ENCODE measurements around the gene DNASE1L3. TPM values are rescaled to one million over a fixed set of nuclear protein-coding genes. Genes with fewer than 3 reads are reported as not detected.

Gene DNASE1L3
- total and polyA plus RNA-seq, 2 experiments from 2014 or later = not detected

DNA sequence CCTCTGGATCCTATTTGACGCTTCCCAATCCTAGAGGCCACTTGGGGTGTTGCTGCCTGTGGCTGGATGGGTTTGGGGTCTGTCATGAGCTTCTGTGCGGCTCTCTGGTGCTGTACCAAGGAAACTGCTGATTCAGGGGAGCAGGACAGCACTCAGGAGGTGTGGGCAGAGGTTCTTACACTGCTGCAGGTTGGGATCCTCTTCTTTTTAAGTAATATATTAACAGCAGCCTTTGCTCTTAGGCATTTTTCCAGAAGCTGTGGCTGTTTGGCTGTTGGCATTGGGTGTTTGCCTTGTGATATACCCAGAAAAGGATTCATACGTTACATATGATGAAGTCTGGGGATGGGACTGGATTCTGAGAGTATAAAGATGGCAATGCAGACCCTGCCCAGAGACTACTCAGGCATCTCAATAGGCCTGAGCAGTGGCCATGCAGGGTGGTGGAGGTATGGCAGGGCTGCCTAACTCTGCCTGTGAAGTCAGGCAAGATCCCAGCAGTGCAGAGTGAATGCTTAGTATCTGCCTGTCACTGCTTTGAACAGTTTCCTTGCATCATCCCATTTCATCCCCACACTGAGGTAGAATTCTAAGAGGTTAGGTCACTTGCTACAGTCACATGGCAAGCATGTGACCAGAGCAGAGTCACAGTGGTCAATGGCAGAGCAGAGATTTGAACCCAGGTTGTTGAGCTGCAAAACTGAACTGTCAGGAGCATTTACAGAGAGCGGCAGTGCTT is 30.7 kb upstream of the DNASE1L3 start:
- no peak overlapping the region for H3K27ac Mint-ChIP-seq
- H3K36me3 Mint-ChIP-seq (ENCODE audit: low read depth) = no peaks in the 10 kb centered on the region
- no peaks in the 10 kb centered on the region for H3K36me3 ChIP-seq (ENCODE audit: insufficient read depth)
- H3K27me3 ChIP-seq (ENCODE audit: insufficient read depth) = peaks cover 27% of the 10 kb centered on the region
- H3F3A ChIP-seq (replicated peaks; ENCODE audit: low read depth) = peaks cover 3% of the 10 kb centered on the region; the same call in 1 of the 2 replicates
- peaks cover 23% of the 10 kb centered on the region for H3K27me3 Mint-ChIP-seq (ENCODE audit: insufficient read depth, low read depth, poor library complexity)
- peaks cover 7% of the 10 kb centered on the region; the same call in 2 of the 3 replicates for H3K4me1 Mint-ChIP-seq
- no peak overlapping the region; the same call in 2 of the 3 replicates for H3K4me3 Mint-ChIP-seq
- H3K79me2 ChIP-seq (replicated peaks; ENCODE audit: insufficient read depth) = no peaks in the 10 kb centered on the region
- no peak for TF ChIP-seq JUNB (IDR thresholded peaks at IDR 0.05; ENCODE audit: unreplicated experiment)
- TF ChIP-seq POLR2AphosphoS5 (IDR thresholded peaks at IDR 0.05; ENCODE audit: low read depth) = no peak
- TF ChIP-seq NANOG (IDR thresholded peaks at IDR 0.05; ENCODE audit: borderline replicate concordance) = no peak
- no peak for TF ChIP-seq EZH2 (IDR thresholded peaks at IDR 0.05; ENCODE audit: low read depth, unreplicated experiment)
- TF ChIP-seq, protein P1, sequence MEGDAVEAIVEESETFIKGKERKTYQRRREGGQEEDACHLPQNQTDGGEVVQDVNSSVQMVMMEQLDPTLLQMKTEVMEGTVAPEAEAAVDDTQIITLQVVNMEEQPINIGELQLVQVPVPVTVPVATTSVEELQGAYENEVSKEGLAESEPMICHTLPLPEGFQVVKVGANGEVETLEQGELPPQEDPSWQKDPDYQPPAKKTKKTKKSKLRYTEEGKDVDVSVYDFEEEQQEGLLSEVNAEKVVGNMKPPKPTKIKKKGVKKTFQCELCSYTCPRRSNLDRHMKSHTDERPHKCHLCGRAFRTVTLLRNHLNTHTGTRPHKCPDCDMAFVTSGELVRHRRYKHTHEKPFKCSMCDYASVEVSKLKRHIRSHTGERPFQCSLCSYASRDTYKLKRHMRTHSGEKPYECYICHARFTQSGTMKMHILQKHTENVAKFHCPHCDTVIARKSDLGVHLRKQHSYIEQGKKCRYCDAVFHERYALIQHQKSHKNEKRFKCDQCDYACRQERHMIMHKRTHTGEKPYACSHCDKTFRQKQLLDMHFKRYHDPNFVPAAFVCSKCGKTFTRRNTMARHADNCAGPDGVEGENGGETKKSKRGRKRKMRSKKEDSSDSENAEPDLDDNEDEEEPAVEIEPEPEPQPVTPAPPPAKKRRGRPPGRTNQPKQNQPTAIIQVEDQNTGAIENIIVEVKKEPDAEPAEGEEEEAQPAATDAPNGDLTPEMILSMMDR (conservative IDR thresholded peaks at IDR 0.05; ENCODE audit: low read depth in 2 of 2) = no peak
- H3K4me1 ChIP-seq (ENCODE audit: insufficient read depth) = peaks cover 2% of the 10 kb centered on the region; the same call in 1 of the 2 replicates
- no peak overlapping the region for H3K27ac ChIP-seq (ENCODE audit: low read depth)
- peaks cover 3% of the 10 kb centered on the region; the same call in 1 of the 2 replicates for H4K20me1 ChIP-seq (replicated peaks; ENCODE audit: insufficient read depth)
- DNase-seq (ENCODE audit: low spot score) = peak; percentile 28
- H3K4me3 ChIP-seq = no peak overlapping the region
- ATAC-seq = no peak
- H3K4me2 ChIP-seq = no peak overlapping the region
- no peaks in the 10 kb centered on the region for H3K9me3 Mint-ChIP-seq
- no peak overlapping the region for H2AFZ ChIP-seq
- H3K9me2 ChIP-seq (ENCODE audit: insufficient read depth) = no peaks in the 10 kb centered on the region

DNA sequence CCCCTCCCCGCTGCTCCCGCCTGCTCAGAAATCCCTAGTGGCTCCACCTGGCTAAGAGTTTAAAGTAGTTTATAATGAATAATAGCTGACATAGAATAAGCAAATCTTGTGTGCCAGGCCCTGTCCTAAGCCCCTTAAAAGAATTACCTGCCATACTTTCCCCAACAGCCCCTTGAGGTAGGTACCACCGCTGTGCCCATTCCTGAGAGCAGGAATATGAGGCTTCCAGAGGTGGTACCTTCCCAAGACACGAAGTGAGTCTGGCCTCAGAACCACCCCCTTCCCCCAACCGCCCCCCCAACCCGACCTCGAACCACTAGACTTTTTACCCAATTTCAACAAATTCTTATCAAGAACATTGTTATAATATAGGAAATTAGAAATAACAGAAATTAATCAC is 28.1 kb upstream of the DNASE1L3 start:
- Mint-ChIP-seq H3K4me1 (peaks cover 7% of the 10 kb centered on the region), H3K9me3 (no peaks in the 10 kb centered on the region)

More for the DNA sequence above, 28.1 kb upstream of the DNASE1L3 start:
- no peak for DNase-seq (ENCODE audit: low spot score)
- Mint-ChIP-seq H3K4me3 (peak overlapping the region; percentile 91), H3K27me3 (ENCODE audit: insufficient read depth, low read depth, poor library complexity) (peaks cover 34% of the 10 kb centered on the region), H3K36me3 (ENCODE audit: low read depth) (no peaks in the 10 kb centered on the region), H3K27ac (no peak overlapping the region)
- Histone ChIP-seq H3F3A (replicated peaks; ENCODE audit: low read depth) (peaks cover 3% of the 10 kb centered on the region; the same call in 1 of the 2 replicates), H3K4me2 (peak overlapping the region; percentile 100), H3K79me2 (replicated peaks; ENCODE audit: insufficient read depth) (no peaks in the 10 kb centered on the region), H3K27ac (ENCODE audit: low read depth) (no peak overlapping the region), H2AFZ (no peak overlapping the region; the same call in 1 of the 2 replicates), H3K9me2 (ENCODE audit: insufficient read depth) (no peaks in the 10 kb centered on the region), H4K20me1 (replicated peaks; ENCODE audit: insufficient read depth) (peaks cover 3% of the 10 kb centered on the region; the same call in 1 of the 2 replicates), H3K36me3 (ENCODE audit: insufficient read depth) (no peaks in the 10 kb centered on the region), H3K27me3 (ENCODE audit: insufficient read depth) (peaks cover 51% of the 10 kb centered on the region), H3K4me1 (ENCODE audit: insufficient read depth) (peaks cover 4% of the 10 kb centered on the region; the same call in 1 of the 2 replicates), H3K4me3 (peak overlapping the region; percentile 95)
- ATAC-seq = no peak
- no peak for TF ChIP-seq STAT1 (IDR thresholded peaks at IDR 0.05; ENCODE audit: unreplicated experiment)
- TF ChIP-seq, protein P1 (conservative IDR thresholded peaks at IDR 0.05; ENCODE audit: low read depth in 2 of 2) = no peak
- TF ChIP-seq, protein P2, sequence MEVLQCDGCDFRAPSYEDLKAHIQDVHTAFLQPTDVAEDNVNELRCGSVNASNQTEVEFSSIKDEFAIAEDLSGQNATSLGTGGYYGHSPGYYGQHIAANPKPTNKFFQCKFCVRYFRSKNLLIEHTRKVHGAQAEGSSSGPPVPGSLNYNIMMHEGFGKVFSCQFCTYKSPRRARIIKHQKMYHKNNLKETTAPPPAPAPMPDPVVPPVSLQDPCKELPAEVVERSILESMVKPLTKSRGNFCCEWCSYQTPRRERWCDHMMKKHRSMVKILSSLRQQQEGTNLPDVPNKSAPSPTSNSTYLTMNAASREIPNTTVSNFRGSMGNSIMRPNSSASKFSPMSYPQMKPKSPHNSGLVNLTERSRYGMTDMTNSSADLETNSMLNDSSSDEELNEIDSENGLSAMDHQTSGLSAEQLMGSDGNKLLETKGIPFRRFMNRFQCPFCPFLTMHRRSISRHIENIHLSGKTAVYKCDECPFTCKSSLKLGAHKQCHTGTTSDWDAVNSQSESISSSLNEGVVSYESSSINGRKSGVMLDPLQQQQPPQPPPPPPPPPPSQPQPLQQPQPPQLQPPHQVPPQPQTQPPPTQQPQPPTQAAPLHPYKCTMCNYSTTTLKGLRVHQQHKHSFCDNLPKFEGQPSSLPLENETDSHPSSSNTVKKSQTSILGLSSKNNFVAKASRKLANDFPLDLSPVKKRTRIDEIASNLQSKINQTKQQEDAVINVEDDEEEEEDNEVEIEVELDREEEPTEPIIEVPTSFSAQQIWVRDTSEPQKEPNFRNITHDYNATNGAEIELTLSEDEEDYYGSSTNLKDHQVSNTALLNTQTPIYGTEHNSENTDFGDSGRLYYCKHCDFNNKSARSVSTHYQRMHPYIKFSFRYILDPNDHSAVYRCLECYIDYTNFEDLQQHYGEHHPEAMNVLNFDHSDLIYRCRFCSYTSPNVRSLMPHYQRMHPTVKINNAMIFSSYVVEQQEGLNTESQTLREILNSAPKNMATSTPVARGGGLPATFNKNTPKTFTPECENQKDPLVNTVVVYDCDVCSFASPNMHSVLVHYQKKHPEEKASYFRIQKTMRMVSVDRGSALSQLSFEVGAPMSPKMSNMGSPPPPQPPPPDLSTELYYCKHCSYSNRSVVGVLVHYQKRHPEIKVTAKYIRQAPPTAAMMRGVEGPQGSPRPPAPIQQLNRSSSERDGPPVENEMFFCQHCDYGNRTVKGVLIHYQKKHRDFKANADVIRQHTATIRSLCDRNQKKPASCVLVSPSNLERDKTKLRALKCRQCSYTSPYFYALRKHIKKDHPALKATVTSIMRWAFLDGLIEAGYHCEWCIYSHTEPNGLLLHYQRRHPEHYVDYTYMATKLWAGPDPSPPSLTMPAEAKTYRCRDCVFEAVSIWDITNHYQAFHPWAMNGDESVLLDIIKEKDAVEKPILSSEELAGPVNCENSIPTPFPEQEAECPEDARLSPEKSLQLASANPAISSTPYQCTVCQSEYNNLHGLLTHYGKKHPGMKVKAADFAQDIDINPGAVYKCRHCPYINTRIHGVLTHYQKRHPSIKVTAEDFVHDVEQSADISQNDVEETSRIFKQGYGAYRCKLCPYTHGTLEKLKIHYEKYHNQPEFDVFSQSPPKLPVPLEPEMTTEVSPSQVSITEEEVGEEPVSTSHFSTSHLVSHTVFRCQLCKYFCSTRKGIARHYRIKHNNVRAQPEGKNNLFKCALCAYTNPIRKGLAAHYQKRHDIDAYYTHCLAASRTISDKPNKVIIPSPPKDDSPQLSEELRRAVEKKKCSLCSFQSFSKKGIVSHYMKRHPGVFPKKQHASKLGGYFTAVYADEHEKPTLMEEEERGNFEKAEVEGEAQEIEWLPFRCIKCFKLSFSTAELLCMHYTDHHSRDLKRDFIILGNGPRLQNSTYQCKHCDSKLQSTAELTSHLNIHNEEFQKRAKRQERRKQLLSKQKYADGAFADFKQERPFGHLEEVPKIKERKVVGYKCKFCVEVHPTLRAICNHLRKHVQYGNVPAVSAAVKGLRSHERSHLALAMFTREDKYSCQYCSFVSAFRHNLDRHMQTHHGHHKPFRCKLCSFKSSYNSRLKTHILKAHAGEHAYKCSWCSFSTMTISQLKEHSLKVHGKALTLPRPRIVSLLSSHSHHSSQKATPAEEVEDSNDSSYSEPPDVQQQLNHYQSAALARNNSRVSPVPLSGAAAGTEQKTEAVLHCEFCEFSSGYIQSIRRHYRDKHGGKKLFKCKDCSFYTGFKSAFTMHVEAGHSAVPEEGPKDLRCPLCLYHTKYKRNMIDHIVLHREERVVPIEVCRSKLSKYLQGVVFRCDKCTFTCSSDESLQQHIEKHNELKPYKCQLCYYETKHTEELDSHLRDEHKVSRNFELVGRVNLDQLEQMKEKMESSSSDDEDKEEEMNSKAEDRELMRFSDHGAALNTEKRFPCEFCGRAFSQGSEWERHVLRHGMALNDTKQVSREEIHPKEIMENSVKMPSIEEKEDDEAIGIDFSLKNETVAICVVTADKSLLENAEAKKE (CRISPR knock-in tag; IDR thresholded peaks at IDR 0.05) = no peak

All from GM23338 (cell line).